Medulla oblongata (tissue), 1 donor: Measurements from ENCODE around the gene SHISA9.
"Not testable (repeated sequence)": the region's sequence is repeated elsewhere in the genome, so short reads cannot be mapped to it uniquely, and the experiment has no call there.

Experiments used
- DNase-seq: peaks from one replicate; pipeline ENCODE4 v3.0.0-alpha.2; 2015; ENCODE audit errors: extremely low spot score

Gene SHISA9

DNA sequence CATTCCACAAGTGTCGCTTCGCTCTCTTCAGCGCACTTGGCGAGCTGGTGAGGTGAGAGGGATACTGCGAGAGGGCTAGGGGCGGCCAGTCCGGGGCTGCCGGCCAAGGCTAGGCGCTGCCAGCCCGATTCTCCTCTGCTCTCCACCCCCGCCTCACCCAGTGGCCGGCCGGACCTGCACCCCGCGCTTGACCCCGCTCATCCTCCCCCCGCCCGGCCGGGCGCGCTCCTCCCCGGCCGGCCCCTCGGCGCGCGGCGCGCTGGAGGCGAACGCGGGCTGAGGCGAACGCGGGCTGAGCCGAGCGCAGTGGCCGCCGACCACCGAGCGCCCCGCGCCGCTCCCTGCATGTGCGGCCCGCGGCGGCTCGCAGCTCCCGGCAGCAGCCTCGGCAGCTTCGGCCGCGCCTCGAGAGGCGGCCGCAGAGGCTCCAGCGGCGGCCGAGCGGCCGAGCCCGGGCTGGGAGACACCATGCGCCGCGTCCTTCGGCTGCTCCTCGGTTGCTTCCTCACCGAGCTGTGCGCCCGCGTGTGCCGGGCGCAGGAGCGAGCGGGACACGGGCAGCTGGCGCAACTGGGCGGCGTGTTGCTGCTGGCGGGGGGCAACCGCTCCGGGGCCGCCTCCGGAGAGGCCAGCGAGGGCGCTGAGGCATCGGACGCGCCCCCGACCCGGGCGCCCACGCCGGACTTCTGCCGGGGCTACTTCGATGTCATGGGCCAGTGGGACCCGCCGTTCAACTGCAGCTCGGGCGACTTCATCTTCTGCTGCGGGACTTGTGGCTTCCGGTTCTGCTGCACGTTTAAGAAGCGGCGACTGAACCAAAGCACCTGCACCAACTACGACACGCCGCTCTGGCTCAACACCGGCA, at the start of gene SHISA9:
Gene SHISA9, plus strand, starts transcription at position 2 of the 865 bp plus-strand sequence.
- no peak for DNase-seq

DNA sequence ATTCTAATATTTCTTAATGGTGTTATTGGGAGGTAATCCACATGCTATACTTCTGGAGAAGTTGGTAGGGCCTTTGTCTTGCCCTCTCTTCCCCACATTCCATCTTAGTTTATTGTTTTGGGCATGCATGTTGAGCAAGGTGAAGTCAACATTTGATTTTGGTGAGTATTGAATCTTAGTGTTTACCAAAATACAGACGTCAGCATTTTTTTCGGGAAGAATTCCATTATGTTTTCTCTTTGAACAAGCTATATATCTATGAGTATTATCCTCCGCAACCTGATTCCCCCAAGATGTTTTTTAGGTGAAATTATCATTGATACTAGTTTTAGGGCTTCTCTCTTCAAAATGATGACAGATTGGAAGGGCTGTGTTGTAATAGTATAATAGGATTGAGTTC, 47.4 kb upstream of the SHISA9 start:
- DNase-seq: no peak

DNA sequence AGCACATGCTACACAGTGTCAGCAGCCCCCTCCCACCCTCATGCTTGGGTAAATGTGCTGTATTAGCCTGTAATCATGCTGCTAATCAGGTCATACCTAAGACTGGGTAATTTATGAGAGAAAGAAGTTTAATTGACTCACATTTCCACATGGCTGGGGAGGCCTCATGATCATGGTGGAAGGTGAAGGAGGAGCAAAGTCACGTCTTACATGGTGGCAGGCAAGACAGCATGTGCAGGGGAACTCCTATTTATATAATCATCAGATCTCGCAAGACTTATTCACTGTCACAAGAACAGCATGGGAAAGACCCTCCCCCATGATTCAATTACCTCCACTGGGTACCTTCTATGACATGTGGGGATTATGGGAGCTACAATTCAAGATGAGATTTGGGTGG, 44.0 kb upstream of the SHISA9 start:
- DNase-seq: not testable (repeated sequence)

DNA sequence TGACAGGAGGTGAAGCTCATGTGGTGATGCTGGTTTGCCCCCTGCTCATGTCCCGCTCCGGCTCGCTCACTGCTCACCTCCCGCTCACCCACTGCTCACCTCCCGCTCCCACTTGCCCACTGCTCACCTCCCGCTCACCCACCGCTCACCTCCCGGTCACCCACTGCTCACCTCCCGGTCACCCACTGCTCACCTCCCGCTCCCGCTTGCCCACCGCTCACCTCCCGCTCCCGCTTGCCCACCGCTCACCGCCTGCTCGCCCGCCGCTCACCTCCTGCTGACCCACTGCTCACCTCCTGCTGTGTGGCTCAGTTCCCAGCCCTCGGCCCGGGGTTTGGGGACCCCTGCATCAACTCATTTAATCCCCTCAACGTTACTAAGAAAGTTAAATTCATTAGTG, 39.1 kb upstream of the SHISA9 start:
- no peak for DNase-seq

DNA sequence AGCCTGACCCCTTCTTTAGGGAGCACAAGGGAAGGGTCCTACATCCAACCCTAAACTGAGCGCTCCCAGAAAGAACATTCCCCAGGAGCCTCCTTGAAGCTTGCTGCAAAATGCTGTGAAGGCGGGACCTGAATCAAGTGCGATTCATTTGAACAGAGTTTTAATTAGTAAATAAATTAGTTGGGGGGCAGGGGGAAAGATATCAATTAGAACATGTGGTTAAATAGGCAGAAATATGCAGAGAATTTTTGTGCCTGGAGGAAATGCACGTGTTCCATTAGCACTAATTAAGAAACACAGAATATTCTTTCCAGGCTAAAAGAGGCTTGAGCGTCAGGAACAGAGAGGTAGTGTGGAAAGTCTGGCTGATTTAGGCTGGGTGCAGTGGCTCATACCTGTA, 38.5 kb upstream of the SHISA9 start:
- no peak for DNase-seq

DNA sequence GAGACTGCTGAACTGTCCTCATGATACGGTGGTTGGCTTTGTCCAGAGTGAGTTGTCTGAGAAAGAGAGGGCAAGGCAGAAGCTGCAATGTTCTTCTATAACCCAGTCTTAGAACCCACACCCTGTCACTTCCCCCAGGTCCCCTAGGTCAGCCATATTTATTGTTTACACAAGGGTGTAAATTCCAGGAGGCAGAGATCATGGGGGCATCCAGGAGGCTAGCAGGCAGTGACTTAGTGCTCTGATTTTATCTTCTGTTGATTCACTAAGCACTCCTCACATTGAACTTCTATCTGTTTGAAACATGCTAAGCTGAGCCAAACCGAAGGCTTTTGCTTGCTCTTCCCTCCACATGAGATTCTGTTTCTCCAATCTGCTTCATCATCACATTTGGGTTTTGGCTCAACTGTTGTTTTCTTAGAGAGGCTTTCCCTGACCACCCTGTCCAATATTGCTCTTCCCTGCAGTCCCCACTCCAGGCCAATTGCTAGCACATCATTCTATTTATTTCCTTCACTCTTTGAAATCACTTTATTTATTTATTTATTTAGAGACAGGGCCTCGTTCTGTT, 34.3 kb upstream of the SHISA9 start:
- no peak for DNase-seq

DNA sequence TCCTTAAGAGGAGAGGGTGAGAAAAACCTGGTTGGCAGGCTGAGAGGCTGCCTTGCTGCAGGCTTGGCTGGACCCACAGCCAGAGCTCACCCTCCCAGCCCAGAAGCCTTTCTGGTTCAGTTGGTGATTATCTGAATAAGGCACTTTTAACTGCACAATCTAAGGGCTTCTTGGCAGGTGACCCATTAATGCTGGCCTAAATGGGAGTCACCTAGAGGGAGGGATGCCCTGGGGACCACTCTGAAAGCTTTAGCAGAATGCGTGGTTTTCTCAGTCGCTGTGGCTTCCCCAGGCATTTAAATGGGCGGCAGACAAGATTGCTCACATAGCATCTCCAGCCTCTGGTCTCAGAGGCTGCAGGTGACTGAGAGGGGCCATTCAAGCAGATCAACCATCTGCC, 33.2 kb upstream of the SHISA9 start:
- DNase-seq: no peak

DNA sequence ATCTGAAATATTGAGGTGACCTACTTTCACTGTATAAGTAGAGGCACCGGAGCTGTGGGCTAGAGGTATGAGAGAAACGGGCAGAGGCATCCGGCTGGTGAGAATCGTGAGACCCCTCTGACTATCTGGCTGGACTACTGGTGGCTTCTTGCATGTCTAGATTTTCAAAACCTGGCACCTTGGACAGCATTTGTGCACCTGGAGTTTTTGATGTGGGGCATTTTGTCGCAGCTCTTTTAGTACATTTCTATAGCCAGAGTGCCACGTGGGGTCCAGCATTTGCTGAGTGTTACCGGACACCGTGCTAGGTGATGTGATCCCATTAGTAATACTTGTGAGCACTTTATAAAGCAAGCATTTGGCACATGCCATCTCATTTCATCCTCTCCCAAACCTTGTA, 32.6 kb upstream of the SHISA9 start:
- no peak for DNase-seq

DNA sequence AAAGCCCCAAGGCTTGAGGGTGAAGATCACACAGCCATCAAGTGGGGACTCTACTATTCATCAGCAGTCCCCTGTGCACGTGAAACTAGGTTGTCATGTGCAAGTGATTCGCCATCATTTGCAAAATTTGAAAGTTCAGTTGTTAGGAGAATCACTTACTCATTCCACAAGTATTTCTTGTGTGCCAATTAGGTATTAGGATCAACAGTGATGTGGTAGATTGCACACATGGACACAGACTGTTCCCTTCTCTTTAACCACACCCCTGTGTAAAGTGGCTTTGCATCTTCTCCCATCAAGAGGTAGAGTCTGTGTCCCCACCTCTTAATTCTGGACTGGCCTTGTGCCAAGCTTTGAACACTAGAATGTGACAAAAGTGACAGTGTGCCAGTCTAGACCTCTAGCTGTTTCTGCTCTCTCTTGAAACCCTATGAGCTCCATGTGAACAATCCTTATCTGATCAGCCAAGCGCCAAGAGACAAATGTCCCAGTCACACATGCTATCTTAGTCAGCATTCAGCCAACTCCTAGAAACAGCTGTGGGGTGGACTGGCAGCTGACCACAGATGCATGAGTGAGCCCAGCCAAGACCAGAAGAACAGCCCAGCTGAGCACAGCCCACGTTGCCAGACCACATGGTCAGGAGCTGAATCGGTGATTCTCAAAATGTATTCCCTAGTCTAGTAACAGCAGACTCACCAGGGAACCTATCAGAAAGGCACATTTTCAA, 31.5 kb upstream of the SHISA9 start:
- DNase-seq: no peak

DNA sequence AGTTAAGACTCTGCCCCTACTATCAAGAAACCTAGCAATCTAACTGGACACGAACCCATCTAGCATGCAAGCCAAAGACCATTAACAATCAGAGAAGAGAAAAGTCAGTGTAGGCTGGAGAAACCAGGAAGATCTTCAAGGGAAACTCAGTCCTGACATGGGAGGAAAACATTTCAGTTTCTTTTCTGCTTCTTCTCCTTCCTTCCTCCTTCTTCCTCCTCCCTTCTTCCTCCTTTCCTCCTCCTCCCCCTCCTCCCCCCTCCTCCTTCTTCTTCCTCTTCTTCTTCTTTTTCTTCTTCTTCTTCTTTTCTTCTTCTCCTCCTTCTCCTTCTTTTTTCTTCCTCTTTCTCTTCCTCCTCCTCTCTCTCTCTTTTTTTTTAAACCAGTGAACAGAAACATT, 29.6 kb upstream of the SHISA9 start:
- no peak for DNase-seq

DNA sequence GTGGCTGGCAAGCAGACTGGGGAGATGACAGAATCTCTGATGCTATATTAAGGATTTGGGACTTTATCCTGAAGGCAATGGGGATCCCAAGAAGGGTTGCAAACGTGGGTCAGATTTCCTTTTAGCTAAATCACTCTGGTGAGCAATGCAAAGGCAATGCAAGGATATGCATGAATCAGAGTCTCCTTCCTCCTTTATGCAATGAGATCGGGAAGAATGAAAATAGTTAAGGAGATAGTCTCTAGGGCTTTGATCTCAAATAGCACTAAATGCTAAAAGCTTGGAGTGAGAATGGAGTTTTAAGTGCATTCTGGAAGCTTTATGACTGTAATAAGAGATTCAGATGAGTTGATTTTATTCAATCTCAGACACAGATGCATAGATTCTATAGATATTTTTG, 27.2 kb upstream of the SHISA9 start:
- no peak for DNase-seq

DNA sequence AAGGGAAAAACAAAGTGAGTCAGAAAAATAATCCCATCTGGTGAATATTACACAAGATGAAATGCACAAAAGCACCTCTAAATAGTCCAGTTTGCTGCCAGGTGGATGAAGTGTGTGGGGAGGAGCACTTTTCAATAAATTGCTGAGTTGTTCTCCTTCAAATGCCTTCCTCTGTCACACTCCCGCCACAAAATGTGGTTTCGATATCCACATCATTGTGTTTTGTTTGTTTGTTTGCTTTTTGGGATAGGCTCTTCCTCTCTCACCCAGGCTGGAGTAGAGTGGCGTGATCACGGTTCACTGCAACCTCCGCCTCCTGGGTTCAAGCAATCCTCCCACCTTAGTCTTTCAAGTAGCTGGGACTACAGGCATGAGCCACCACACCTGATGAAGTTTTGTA, 24.6 kb upstream of the SHISA9 start:
- no peak for DNase-seq

DNA sequence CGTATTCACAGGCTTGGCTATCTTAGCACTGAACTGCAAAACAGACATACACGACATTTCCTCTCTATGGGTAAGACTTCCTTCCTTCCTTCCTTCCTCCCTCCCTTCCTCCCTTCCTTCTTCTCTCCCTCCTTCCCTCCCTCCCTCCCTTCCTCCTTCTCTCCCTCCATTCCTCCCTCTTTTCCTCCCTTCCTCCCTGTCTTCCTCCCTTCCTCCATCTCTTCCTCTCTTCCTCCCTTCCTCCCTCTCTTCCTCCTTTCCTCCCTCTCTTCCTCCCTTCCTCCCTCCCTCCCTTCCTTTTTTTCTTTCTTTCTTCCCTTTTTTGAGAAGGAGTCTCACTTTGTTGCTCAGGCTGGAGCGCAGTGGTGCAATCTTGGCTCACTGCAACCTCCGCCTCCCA, 22.4 kb upstream of the SHISA9 start:
- DNase-seq: no peak

DNA sequence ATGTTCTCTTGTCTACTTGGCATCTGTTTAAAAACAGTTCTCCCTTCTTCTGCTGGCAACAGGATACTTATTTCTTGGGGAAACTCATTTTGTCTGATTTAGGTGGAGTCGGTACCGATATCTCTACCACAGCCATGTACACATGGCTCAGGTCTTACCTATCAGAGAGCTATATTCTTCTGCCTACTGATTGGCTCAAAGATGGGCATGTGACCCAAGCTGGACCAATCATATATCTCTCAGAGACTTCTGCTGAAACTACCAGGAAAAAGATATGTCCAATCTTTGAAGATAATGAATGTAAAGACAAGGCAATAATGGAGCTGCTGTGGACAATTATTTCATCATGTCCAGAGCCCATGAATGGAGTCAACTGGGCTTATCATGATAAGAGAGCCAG, 21.6 kb upstream of the SHISA9 start:
- no peak for DNase-seq

DNA sequence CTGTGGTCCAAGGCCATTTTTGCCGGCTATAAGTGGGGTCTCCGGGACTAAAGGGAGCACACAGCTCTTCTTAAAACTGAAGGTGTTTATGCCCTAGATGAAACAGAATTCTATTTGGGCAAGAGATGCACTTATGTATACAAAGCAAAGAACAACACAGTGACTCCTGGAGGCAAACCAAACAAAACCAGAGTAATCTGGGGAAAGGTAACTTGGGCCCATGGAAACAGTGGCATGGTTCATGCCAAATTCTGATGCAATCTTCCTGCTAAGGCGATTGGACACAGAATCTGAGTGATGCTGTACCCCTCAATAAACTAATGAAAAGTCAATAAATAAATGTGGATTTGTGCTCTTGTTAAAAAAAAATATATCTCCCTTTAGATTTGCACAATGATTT, 20.2 kb upstream of the SHISA9 start:
- no peak for DNase-seq

DNA sequence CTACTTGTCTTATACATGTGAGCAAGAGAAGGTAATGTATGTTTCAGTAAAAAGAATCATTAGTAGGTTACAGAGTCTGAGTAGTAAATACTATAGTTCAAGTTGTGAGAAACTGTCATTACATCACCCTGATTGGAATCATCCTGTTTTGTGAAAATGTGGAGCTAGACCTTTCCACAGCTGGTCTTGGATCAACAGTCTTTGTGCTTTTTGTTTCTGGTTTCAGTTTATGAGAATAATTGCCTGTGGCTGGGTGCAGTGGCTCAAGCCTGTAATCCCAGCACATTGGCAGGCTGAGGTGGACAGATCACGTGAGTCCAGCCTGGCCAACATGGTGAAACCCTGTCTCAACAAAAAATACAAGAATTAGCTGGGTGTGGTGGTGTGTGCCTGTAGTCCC, 19.7 kb upstream of the SHISA9 start:
- no peak for DNase-seq

DNA sequence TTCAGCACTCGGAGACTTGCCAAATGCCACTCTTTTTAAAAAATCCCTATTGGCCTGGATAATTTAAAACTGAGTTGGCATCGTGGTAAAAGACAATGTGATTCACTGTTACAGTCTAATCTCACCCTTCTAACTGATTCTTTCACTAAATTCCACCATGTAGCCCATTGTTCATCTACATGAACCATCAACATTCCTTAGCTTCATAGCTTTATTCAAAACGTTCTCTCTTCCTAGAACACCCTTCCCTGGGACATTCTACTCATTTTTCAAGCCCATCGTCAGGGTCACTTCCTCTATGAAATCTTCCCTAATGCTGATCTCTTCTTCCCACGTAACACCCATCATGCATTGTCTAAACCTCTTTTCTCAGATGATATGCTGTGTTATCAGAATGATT, 15.7 kb upstream of the SHISA9 start:
- DNase-seq: no peak

DNA sequence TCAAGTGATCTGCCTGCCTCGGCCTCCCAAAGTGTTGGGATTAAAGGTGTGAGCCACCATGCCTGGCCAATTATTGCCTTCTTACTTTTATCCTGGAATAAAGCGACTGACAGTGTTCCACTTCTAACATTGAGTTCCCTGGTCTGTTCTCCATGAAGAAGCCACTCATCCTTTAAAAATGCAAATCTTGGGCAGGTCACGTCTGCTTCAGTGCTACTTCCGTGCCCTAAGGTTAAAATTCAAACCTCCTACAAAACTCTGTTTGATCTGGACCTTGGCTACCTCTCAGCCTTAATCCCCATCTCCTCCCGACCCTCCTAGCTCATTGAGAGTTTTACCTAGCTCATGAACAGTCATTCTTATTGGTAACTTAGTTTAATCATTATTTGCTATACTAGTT, 9.6 kb upstream of the SHISA9 start:
- no peak for DNase-seq

DNA sequence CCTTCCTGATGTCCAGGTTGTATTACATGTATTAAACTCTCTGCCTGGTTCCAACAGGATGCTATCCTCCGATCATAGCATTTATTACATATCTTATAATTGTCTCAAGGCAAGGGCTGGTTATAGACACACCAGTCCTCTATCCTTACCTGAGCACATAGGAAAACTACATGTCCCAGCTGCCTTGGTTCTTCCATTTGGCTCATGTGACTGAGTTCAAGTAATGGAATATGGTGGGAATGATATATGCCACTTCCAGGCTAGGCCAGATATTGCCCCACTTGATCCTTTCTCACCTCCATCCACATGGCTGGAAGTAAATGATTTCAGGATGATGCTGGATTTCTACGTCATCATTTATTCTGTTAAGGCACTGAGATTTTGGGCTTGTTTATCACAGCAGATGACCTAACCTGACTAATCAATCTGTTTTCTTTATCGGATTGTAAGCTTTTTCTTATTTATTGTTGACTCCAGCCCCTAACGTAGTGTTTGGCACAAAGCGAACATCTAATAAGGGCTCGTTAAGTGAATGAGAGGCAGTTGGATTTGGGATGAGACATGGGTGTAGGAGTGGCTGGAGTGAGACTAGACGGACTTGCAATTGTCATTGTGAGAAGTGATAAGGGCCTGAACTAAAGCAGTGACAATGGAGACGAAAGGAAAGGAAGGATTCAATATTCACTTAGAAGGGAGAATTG, 8.2 kb upstream of the SHISA9 start:
- DNase-seq: no peak

DNA sequence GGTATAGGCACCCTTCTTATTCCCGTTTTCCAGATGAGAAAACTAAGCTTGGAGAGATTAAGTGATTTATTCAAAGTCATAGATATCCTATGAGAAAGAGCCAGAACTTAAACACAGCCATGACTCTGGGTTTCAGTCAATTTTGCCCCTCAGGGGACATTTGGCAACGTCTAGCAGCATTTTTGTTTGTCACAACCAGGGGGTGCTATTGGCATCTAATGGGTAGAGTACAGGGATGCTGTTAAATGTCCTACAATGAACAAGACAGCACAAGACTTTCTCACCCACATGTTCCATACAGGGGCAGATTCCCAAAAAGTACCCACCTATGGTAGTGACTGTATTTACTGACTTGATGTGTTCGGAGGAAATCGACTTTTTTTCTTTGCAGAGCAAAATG, 4.8 kb upstream of the SHISA9 start:
- peak; percentile 21 for DNase-seq

DNA sequence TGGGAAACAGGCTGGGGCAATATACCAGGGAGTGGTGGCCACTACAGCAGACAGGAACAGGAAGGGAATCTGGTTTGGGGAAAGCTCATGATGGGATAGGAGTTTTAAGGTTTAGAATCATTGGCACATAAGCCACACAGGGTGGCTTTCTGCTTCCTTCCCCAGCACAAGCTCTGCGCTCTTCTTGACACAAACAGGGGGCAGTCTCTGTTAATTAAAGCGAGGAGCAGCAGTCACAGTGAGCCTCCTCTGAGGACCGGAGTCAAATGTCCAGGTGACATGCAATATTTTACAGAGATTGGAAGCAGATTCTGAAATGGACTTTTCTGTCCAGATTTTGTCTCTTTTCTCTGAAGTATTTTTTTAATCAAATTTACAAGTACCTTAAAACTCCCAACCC, 2.8 kb upstream of the SHISA9 start:
- no peak for DNase-seq

DNA sequence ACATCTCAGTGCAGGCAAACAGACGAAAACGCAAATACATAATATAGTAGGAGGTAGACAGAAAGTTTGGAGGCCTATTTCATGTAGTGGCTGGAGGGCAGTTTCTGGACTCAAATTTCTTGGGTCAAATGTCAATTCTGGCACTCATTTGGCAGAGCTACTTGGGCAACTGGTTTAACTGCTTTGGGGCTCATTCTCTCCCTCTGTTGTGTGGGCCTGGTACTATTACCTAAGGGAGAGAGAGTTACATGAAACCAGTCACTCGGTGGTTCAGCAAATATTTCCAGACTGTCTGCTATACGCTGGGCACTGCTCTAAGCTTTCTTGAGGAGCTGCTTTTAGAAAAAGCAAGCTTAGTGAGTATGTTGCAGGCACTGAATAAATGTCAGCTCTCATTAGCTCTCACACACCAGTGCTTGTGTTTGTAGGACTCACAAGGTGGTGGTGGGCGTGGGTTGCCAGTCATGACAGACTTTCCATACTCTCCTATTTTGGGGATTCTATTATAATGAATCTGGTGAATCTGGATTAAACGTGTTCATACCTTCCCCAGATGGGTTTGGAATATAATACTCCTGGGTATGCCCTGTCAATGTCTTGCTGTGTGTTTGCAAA, 1.8 kb upstream of the SHISA9 start:
- no peak for DNase-seq
